Measurements from ENCODE around the gene NPVF.

Gene NPVF

GRCh38 chr7:25234336-25234735, 6.0 kb upstream of the NPVF start:
- no peak for DNase-seq (ENCODE audit: low read depth in 2 of 2)

- DNase-seq (ENCODE audit: low read depth in 2 of 2), result no peak
Observed at GRCh38 chr7:25223206-25223605, 5.1 kb downstream of the NPVF start.

GRCh38 chr7:25222666-25223065, 5.6 kb downstream of the NPVF start:
- no peak for DNase-seq (ENCODE audit: low read depth in 2 of 2)

GRCh38 chr7:25221009-25221408, 7.3 kb downstream of the NPVF start:
- no peak for DNase-seq (ENCODE audit: low read depth in 2 of 2)

- DNase-seq (ENCODE audit: low read depth in 2 of 2), result no peak
Observed at GRCh38 chr7:25218191-25218590, 10.1 kb downstream of the NPVF start.

- peak in 1 of 2 experiments; percentile 9 for DNase-seq (ENCODE audit: low read depth in 2 of 2)
Observed at GRCh38 chr7:25216837-25217236, 11.4 kb downstream of the NPVF start.

- no peak for DNase-seq (ENCODE audit: low read depth in 2 of 2)
Observed at GRCh38 chr7:25215694-25216335, 12.5 kb downstream of the NPVF start.

- no peak for DNase-seq (ENCODE audit: low read depth in 2 of 2)
Observed at GRCh38 chr7:25208525-25209221, 19.6 kb downstream of the NPVF start.

GRCh38 chr7:25207887-25208286, 20.4 kb downstream of the NPVF start:
- no peak for DNase-seq (ENCODE audit: low read depth in 2 of 2)

GRCh38 chr7:25206765-25207164, 21.5 kb downstream of the NPVF start:
- no peak for DNase-seq (ENCODE audit: low read depth in 2 of 2)

GRCh38 chr7:25196132-25196896, 32.0 kb downstream of the NPVF start:
- no peak for DNase-seq (ENCODE audit: low read depth in 2 of 2)

GRCh38 chr7:25194036-25194435, 34.2 kb downstream of the NPVF start:
- no peak for DNase-seq (ENCODE audit: low read depth in 2 of 2)

GRCh38 chr7:25192043-25192442, 36.2 kb downstream of the NPVF start:
- no peak for DNase-seq (ENCODE audit: low read depth in 2 of 2)

GRCh38 chr7:25189197-25189596, 39.1 kb downstream of the NPVF start:
- DNase-seq (ENCODE audit: low read depth in 2 of 2), result no peak

- no peak for DNase-seq (ENCODE audit: low read depth in 2 of 2)
Observed at GRCh38 chr7:25187932-25188331, 40.4 kb downstream of the NPVF start.

GRCh38 chr7:25186436-25186835, 41.9 kb downstream of the NPVF start:
- no peak for DNase-seq (ENCODE audit: low read depth in 2 of 2)

- no peak for DNase-seq (ENCODE audit: low read depth in 2 of 2)
Observed at GRCh38 chr7:25181532-25181931, 46.8 kb downstream of the NPVF start.

- DNase-seq (ENCODE audit: low read depth in 2 of 2), result no peak
Observed at GRCh38 chr7:25180946-25181345, 47.3 kb downstream of the NPVF start.

GRCh38 chr7:25180592-25180923, 47.7 kb downstream of the NPVF start:
- DNase-seq (ENCODE audit: low read depth in 2 of 2), result no peak

GRCh38 chr7:25179771-25180591, 48.3 kb downstream of the NPVF start:
- peak; percentile 54 to 64 for DNase-seq (ENCODE audit: low read depth in 2 of 2)

- DNase-seq (ENCODE audit: low read depth in 2 of 2), result no peak
Observed at GRCh38 chr7:25179325-25179724, 49.0 kb downstream of the NPVF start.

All from fibroblast of skin of left biceps (primary cell).